Central memory CD8-positive, alpha-beta T cell (primary cell): ENCODE results near the gene ATRX.
A peak's percentile ranks its signal among the peaks of the same experiment; 100 is the strongest.
"Not testable (repeated sequence)": the region's sequence is repeated elsewhere in the genome, so short reads cannot be mapped to it uniquely, and the experiment has no call there.

ENCODE experiments used
- ATAC-seq: fragments of 150-1000 bp; cut with Tn5 transposase; replicated peaks from 2 replicates; pipeline ENCODE4 v1.10.0; 2022; ENCODE audit warnings: mild to moderate bottlenecking, moderate FRiP score, moderate number of reproducible peaks; ENCODE audit not compliant: poor library complexity, severe bottlenecking; ENCODE audit errors: extremely low read depth
- DNase-seq, 2 donors: peaks; one replicate each; pipeline ENCODE4 v3.0.0; 2021; ENCODE audit warnings: low spot score in 2 of 2
- H3K27ac Mint-ChIP-seq: one replicate; pipeline ENCODE4 v1.8.0; 2022; ENCODE audit warnings: low read depth, mild to moderate bottlenecking, moderate library complexity, mixed read lengths
- H3K27me3 Mint-ChIP-seq: one replicate; pipeline ENCODE4 v1.8.0; 2022; ENCODE audit warnings: mixed read lengths
- H3K36me3 Mint-ChIP-seq: one replicate; pipeline ENCODE4 v1.8.0; 2022; ENCODE audit warnings: mild to moderate bottlenecking, moderate library complexity, mixed read lengths; ENCODE audit not compliant: insufficient read depth
- H3K4me1 Mint-ChIP-seq: one replicate; pipeline ENCODE4 v1.8.0; 2022; ENCODE audit warnings: mixed read lengths
- H3K4me3 Mint-ChIP-seq: one replicate; pipeline ENCODE4 v1.8.0; 2022; ENCODE audit warnings: mild to moderate bottlenecking, moderate library complexity, mixed read lengths
- H3K9me3 Mint-ChIP-seq: one replicate; pipeline ENCODE4 v1.8.0; 2022; ENCODE audit warnings: mixed read lengths

The ATRX gene, protein sequence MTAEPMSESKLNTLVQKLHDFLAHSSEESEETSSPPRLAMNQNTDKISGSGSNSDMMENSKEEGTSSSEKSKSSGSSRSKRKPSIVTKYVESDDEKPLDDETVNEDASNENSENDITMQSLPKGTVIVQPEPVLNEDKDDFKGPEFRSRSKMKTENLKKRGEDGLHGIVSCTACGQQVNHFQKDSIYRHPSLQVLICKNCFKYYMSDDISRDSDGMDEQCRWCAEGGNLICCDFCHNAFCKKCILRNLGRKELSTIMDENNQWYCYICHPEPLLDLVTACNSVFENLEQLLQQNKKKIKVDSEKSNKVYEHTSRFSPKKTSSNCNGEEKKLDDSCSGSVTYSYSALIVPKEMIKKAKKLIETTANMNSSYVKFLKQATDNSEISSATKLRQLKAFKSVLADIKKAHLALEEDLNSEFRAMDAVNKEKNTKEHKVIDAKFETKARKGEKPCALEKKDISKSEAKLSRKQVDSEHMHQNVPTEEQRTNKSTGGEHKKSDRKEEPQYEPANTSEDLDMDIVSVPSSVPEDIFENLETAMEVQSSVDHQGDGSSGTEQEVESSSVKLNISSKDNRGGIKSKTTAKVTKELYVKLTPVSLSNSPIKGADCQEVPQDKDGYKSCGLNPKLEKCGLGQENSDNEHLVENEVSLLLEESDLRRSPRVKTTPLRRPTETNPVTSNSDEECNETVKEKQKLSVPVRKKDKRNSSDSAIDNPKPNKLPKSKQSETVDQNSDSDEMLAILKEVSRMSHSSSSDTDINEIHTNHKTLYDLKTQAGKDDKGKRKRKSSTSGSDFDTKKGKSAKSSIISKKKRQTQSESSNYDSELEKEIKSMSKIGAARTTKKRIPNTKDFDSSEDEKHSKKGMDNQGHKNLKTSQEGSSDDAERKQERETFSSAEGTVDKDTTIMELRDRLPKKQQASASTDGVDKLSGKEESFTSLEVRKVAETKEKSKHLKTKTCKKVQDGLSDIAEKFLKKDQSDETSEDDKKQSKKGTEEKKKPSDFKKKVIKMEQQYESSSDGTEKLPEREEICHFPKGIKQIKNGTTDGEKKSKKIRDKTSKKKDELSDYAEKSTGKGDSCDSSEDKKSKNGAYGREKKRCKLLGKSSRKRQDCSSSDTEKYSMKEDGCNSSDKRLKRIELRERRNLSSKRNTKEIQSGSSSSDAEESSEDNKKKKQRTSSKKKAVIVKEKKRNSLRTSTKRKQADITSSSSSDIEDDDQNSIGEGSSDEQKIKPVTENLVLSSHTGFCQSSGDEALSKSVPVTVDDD (N-terminal part only)

DNA sequence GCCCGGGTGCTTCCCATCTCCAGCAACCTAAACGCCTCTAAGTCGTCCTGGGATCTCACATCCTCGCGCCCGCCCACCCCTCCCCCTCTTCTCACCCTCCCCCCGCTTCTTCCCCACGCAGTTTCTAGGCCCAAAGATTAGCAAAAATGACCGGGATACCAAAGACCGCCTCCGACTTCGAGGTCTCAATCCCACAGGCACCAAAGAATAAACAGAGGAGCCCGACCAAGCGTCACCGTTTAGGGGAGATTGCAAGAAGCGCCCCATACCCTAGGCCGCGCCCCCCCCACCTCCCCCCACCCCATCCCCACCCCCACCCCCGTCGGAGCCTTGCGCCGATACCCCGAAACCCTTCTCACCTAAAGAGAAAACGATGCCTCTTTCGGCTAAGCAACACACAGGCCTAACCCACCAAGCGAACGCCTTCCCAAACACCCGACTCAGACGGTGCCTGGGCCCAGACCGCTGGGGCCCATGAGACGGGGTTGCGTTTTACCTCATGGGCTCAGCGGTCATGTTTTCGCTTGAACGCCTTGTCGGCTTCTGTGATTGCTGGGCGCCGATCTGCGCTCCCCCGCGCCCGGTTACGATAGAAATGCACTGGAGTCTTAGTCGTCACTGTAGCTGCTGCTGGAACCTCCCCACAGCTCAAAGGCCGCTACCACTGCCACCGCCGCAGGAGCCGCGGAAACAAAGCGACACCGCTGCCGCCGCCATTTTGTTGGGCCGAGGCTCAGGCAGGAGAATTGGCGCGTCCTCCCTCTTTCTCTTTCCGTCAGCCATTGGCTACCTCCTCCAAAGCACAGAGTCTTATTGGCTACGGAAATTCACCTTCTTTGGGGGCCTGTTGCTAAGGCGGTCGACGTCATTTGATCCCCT lies at the start of gene ATRX:
Gene ATRX (minus strand): TSS at position 731 of the 879 bp plus-strand sequence. CDS start 215 bp downstream, at position 516.
- Mint-ChIP-seq H3K36me3 (peaks cover 13% of the 10 kb centered on the region), H3K4me1 (peaks cover 17% of the 10 kb centered on the region), H3K27ac (peak within 1 kb of the TSS; percentile 100), H3K9me3 (no peaks in the 10 kb centered on the region), H3K4me3 (peak within 1 kb of the TSS; percentile 100), H3K27me3 (no peaks in the 10 kb centered on the region)
- ATAC-seq: peak; percentile 92
- DNase-seq: peak; percentile 49 to 72

GRCh38 chrX:77831544-77831943 lies 45.5 kb upstream of the ATRX start:
- peaks cover 12% of the 10 kb centered on the region for H3K36me3 Mint-ChIP-seq
- DNase-seq, H3K9me3 Mint-ChIP-seq, H3K27ac Mint-ChIP-seq, ATAC-seq, H3K27me3 Mint-ChIP-seq, H3K4me1 Mint-ChIP-seq, H3K4me3 Mint-ChIP-seq: not testable (repeated sequence)

DNA sequence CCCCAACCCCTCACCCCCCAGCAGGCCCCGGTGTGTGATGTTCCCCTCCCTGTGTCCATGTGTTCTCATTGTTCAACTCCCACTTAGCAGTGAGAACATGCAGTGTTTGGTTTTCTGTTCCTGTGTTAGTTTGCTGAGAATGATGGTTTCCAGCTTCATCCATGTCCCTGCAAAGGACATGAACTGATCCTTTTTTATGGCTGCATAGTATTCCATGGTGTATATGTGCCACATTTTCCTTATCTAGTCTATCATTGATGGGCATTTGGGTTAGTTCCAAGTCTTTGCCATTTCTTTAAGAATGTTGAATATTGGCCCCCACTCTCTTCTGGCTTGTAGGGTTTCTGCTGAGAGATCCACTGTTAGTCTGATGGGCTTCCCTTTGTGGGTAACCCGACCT lies 36.0 kb upstream of the ATRX start:
- H3K36me3 Mint-ChIP-seq, DNase-seq, ATAC-seq, H3K4me1 Mint-ChIP-seq, H3K27ac Mint-ChIP-seq, H3K4me3 Mint-ChIP-seq, H3K9me3 Mint-ChIP-seq, H3K27me3 Mint-ChIP-seq: not testable (repeated sequence)

- Mint-ChIP-seq H3K27me3 (no peaks in the 10 kb centered on the region), H3K9me3 (peaks cover 6% of the 10 kb centered on the region), H3K4me3 (no peak overlapping the region), H3K4me1 (no peaks in the 10 kb centered on the region), H3K36me3 (peaks cover 4% of the 10 kb centered on the region), H3K27ac (no peak overlapping the region)
- DNase-seq (no peak), ATAC-seq (no peak)
Observed at GRCh38 chrX:77820091-77820727, 34.2 kb upstream of the ATRX start.

- no peaks in the 10 kb centered on the region for H3K36me3 Mint-ChIP-seq
- no peak overlapping the region for H3K4me3 Mint-ChIP-seq
- DNase-seq (no peak), ATAC-seq (no peak)
- no peak overlapping the region for H3K27ac Mint-ChIP-seq
- no peaks in the 10 kb centered on the region for H3K9me3 Mint-ChIP-seq
- no peaks in the 10 kb centered on the region for H3K27me3 Mint-ChIP-seq
- no peaks in the 10 kb centered on the region for H3K4me1 Mint-ChIP-seq
Observed at GRCh38 chrX:77814210-77814609, 28.2 kb upstream of the ATRX start.

GRCh38 chrX:77802201-77802600 lies 16.2 kb upstream of the ATRX start:
- no peaks in the 10 kb centered on the region for H3K36me3 Mint-ChIP-seq
- no peak overlapping the region for H3K4me3 Mint-ChIP-seq
- no peaks in the 10 kb centered on the region for H3K9me3 Mint-ChIP-seq
- ATAC-seq (no peak), DNase-seq (no peak)
- no peaks in the 10 kb centered on the region for H3K27me3 Mint-ChIP-seq
- H3K27ac Mint-ChIP-seq: no peak overlapping the region
- no peaks in the 10 kb centered on the region for H3K4me1 Mint-ChIP-seq

DNA sequence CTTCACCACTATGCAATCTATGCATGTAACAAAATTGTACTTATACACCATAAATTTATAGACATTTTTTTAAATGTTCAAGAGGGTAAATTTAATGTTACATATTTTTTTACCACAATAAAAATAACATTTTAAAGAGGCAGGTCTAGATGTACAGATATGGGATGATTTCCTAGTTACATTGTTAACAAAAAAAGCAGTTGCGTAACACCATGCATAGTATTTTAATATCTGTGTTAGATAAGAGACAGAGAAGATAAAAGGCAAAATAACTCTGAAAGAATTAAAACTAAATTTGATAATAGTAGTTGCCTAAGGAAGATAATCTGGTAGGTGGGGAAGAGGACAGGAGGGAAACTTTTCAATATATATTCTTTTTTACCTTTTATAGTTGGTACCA lies 9.1 kb upstream of the ATRX start:
- no peaks in the 10 kb centered on the region for H3K27me3 Mint-ChIP-seq
- H3K27ac Mint-ChIP-seq: no peak overlapping the region
- no peaks in the 10 kb centered on the region for H3K4me1 Mint-ChIP-seq
- H3K36me3 Mint-ChIP-seq: no peaks in the 10 kb centered on the region
- ATAC-seq (no peak), DNase-seq (no peak)
- no peaks in the 10 kb centered on the region for H3K9me3 Mint-ChIP-seq
- no peak overlapping the region for H3K4me3 Mint-ChIP-seq

DNA sequence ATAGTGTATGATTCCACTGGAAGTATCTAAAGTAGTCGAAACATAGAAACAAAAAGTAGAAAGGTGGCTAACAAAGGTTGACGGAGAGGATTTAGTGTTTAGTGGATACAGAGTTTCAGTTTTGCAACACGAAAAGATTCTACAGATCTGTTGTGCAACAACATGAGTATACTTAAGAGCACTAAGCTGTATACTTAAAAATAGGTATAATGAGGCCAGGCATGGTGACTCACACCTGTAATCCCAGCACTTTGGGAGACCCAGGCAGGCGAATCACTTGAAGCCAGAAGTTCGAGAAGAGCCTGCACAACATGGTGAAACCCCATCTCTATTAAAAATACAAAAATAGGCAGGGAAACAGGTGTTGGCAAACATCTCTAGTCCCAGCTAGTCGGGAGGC lies 7.9 kb upstream of the ATRX start:
- no peaks in the 10 kb centered on the region for H3K36me3 Mint-ChIP-seq
- no peaks in the 10 kb centered on the region for H3K4me1 Mint-ChIP-seq
- no peak overlapping the region for H3K27ac Mint-ChIP-seq
- H3K4me3 Mint-ChIP-seq: no peak overlapping the region
- H3K27me3 Mint-ChIP-seq: no peaks in the 10 kb centered on the region
- no peak for DNase-seq
- ATAC-seq: no peak
- H3K9me3 Mint-ChIP-seq: no peaks in the 10 kb centered on the region

GRCh38 chrX:77788050-77788449 lies 2.0 kb upstream of the ATRX start:
- peak overlapping the region; percentile 100 for H3K27ac Mint-ChIP-seq
- peaks cover 13% of the 10 kb centered on the region for H3K36me3 Mint-ChIP-seq
- peak overlapping the region; percentile 66 for H3K4me3 Mint-ChIP-seq
- H3K4me1 Mint-ChIP-seq: peaks cover 12% of the 10 kb centered on the region
- no peak for DNase-seq
- ATAC-seq: no peak
- H3K9me3 Mint-ChIP-seq: no peaks in the 10 kb centered on the region
- no peaks in the 10 kb centered on the region for H3K27me3 Mint-ChIP-seq

DNA sequence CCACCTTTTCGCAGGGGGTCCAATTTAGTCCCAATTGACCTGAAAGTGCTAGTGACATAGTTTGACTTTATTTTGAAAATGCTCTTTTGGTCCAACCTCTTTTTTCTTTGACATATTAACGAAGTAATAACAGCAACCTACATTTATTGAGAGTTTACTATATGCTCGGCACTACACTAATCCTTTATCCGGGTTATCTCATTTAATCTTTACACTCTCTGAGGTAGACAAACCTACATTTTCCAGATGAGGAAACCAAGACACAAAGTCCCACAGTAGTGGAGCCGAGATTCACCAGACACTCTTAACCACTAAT lies 307 bp upstream of the ATRX start:
- DNase-seq (no peak), ATAC-seq (peak; percentile 15)
- H3K9me3 Mint-ChIP-seq: no peaks in the 10 kb centered on the region
- H3K36me3 Mint-ChIP-seq: peaks cover 13% of the 10 kb centered on the region
- no peaks in the 10 kb centered on the region for H3K27me3 Mint-ChIP-seq
- peak overlapping the region; percentile 100 for H3K27ac Mint-ChIP-seq
- peaks cover 17% of the 10 kb centered on the region for H3K4me1 Mint-ChIP-seq
- H3K4me3 Mint-ChIP-seq: peak overlapping the region; percentile 100

DNA sequence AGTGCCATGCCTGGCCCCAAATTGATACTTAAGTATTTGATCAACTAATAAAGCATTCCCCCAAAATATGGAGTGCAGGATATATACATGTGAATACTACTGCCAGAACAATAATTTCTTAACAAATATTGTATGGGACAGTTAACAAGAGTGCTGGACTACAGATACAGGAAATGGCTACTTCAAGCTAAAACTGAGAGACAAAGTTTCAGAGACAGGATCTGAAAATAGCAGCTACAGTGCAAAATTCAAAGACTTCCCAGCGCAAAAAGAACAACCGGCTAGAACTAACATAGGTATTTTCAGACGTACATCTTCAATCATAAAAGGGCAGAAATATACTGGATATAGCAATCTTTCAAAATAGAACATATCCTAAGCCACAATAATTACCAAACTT lies 6.3 kb downstream of the ATRX start:
- Mint-ChIP-seq H3K27ac (peak overlapping the region; percentile 42), H3K36me3 (no peaks in the 10 kb centered on the region), H3K4me3 (peak overlapping the region; percentile 4), H3K9me3 (no peaks in the 10 kb centered on the region), H3K4me1 (peaks cover 27% of the 10 kb centered on the region), H3K27me3 (no peaks in the 10 kb centered on the region)
- no peak for DNase-seq
- no peak for ATAC-seq
